NAMALWA (cell line): Measurements from ENCODE around the gene HOOK2.

Experiments
- DNase-seq: peaks from one replicate; pipeline ENCODE4 v3.0.0-alpha.2; 2015; ENCODE audit warnings: low spot score

HOOK2 gene

DNA sequence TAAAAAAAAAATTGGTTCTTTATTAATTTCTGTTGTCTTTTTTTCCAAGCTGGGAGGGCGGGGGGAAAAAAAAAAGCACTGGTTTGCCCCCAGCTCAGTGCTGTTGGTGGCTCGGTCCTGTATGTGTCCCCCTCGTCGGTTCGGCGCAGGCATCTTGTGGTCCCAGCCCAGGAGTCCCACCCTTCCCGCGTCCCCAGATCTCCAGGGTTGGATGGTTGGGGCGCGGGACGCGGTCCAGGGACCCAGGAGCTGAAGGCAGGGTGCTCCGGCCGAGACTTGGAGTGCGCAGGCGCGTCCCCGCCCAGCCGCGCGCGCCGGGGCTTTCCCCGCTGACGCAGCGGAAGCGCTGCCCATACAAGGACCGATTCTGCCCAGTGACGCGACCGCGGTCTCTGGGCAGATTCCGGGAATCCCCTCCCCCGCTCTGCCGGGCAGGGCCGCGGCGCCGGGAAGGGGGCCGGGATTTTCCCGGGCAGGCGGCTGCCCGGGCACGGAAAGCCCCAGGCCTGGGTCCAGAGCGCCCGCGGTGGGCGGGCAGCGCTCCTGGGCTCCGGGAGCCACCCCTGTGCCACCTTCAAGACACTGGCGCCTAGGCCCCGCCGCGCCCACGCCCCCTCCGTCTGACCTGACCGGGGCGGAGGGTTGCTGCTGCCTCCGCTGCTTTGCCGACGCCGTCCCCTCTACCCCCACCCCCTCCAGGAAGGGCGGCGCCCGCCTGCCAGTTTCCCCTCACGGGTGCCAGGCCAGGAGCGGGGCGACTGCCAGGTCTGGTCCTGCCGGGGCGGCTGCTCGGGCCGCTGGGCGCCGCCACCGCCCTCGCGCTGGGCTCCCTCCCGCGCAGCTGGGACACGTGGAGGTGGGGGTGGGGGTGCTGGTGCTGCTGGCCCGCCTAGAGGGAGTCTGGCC lies 18.2 kb upstream of the HOOK2 start:
- DNase-seq = peak; percentile 95

DNA sequence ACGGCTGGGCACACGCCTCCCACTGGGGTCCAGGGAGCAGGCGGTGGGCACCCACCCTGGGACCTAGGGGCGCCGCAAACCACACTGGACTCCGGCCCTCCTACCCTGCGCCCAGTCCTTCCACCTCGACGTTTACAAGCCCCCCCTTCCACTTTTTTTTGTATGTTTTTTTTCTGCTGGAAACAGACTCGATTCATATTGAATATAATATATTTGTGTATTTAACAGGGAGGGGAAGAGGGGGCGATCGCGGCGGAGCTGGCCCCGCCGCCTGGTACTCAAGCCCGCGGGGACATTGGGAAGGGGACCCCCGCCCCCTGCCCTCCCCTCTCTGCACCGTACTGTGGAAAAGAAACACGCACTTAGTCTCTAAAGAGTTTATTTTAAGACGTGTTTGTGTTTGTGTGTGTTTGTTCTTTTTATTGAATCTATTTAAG lies 17.5 kb upstream of the HOOK2 start:
- no peak for DNase-seq

DNA sequence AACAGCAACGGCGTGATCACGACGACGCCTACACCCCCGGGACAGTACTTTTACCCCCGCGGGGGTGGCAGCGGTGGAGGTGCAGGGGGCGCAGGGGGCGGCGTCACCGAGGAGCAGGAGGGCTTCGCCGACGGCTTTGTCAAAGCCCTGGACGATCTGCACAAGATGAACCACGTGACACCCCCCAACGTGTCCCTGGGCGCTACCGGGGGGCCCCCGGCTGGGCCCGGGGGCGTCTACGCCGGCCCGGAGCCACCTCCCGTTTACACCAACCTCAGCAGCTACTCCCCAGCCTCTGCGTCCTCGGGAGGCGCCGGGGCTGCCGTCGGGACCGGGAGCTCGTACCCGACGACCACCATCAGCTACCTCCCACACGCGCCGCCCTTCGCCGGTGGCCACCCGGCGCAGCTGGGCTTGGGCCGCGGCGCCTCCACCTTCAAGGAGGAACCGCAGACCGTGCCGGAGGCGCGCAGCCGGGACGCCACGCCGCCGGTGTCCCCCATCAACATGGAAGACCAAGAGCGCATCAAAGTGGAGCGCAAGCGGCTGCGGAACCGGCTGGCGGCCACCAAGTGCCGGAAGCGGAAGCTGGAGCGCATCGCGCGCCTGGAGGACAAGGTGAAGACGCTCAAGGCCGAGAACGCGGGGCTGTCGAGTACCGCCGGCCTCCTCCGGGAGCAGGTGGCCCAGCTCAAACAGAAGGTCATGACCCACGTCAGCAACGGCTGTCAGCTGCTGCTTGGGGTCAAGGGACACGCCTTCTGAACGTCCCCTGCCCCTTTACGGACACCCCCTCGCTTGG lies 16.9 kb upstream of the HOOK2 start:
- DNase-seq = peak; percentile 90

DNA sequence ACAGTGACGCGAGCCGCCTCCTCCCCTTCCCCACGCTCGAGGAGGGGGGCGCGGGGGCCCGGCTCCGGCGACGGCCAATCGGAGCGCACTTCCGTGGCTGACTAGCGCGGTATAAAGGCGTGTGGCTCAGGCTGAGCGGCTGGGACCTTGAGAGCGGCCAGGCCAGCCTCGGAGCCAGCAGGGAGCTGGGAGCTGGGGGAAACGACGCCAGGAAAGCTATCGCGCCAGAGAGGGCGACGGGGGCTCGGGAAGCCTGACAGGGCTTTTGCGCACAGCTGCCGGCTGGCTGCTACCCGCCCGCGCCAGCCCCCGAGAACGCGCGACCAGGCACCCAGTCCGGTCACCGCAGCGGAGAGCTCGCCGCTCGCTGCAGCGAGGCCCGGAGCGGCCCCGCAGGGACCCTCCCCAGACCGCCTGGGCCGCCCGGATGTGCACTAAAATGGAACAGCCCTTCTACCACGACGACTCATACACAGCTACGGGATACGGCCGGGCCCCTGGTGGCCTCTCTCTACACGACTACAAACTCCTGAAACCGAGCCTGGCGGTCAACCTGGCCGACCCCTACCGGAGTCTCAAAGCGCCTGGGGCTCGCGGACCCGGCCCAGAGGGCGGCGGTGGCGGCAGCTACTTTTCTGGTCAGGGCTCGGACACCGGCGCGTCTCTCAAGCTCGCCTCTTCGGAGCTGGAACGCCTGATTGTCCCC lies 16.1 kb upstream of the HOOK2 start, which contains the start of gene JUNB:
JUNB (plus strand) TSS at position 142 of the 706 bp plus-strand sequence; CDS start at position 428, 286 bp downstream.
- DNase-seq = peak; percentile 96

DNA sequence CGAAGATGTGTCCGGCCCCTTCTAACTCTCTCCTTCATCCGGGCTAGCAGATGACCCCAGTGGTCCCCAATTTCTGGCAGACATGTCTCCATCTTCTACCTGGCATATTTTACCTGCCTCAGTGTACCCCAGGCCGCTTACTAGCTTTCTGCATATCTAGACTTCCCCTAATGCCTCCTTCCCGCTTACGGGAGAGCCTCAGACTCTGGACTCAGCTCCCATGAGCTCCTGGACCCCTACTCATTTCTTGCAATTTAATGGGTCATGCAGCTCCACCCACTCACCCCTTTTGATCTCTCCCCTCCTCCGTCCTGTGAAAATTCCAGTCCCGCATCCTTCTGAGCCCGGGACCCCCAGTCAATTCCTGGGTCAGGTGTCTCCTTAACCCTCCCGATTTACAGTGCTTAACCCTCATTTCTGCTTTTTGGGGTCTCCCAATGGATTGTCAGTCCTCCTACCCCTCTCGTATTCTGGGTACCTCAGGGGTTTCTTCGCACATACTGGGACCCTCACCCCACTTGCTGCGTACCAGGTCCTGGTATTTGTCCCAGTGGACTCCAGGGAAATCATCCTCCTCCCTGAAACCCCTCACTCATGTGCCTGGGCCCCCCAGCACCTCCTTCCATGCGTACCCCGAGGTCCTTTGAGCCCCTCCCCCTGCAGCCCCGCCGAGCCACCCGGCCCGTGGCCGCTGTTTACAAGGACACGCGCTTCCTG lies 15.4 kb upstream of the HOOK2 start:
- no peak for DNase-seq

DNA sequence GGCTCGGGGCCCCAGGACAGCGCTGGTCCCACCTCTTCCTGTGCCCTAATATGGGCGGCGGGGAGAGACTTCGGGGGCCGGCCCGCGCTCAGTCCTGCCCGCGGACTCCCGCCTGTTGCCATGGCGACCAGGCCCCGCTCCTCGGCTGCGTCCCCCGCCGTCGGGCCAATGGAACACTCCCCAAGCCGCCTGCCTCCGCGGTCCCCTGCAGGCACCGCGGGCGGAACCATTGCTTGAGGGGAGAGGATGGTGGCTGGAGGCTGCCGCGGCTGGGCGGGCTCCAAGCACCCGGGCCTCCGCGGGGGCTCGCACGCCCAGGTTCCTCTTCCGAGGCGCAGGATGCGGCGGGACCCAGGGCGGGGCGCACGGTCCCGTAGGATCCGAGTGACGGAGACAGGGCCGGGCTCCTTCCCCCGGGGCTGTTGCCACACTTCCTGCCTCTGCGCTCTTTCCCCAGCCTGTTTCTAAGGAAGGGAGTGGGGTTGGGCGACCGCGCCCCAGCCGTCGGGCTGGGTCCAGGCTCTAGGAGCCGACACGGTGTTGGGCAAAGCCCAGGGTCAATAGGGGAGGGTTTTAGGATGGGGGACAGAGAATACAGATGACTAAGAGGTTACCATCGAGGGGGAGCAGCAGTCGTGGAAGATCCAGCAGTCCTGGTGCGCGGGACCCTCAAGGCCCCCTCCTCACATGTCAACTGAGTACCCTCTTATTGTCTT lies 14.7 kb upstream of the HOOK2 start:
- DNase-seq = peak; percentile 98

DNA sequence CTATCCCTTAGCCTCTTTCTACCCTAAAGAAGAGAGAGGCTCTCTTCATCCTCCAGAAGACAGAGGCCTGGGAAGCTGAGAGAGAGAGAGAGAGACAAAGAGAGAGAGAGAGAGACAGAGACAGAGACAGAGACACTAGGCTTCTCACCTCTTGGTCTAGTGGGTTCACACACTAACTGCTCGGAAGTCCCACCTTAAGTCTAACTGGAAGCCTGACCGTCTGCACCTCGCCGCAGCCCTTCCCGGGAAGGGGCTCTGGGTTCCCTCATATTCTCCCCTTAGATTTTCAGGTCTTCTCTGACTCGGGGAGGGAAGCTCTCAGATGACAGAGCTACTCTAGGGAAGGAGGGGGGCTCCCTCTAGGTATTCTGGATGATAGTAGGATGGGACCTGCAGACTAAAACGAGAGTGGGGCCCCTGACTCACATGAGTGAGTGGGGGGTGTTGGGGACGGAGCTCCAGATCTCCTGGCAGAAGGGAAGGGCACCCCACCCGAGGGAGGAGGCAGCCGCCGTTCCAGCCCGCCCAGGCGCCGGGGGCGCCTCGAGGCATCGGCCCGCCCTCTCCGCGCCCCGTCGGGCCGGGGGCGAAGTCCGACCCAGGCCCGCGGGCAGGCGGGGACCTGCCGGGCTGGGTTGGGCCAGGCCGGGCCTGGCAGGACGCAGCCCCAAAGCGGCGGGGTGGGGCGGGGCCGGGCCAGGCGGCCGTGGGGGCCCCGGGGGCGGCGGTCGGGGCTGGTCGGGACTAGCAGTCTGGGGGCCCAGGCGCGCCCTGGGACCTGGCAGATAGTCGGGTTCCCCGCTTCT lies 13.9 kb upstream of the HOOK2 start:
- DNase-seq = peak; percentile 64

DNA sequence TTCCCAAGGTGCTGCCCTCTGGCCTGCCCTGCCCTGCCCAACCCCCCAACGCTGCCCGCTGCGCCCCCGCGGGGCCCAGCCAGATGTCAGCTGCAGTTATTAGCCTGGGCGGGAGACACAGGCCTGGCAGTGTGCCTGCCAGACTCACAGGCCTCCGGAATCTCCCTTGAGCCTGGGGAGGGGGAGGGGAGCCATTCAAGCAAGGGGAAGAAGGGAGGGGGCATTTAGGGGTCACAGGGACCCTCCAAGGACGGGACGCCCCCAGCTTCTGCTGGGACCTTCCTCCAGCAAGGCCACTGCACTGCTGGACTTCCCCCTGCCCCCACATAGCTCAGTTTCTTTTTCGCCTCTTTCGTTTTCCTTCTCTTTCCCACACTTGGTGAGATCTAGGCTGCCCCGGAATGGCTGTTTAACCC lies 13.3 kb upstream of the HOOK2 start:
- DNase-seq = peak; percentile 78

DNA sequence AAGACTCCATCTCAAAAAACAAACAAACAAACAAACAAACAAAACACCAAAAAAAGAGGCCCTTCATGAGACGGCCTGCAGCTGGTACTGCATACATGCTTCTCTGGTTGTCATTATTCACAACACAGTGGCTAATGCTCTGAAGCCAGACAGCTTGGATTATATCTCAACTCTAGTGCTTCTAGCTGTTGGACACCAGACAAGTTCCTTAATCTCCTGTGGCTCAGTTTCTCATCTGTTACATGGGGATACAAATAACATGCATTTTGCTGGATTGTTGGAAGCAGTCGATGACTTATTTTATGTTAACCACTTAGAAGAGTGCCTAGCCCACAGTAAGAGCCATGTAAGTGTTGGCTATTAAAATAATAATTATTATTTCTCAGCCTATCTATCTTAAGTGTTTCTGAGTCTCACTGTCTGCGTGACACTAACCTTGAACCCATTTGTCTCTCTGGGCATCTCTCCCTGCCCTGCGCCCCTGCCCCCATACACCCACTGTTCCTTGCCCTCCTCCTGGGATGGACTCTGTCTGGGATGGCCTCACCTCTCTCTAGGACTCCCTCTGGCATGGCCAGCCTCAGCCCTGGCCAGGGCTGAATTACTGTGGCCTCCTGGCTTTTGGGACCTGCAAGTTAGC lies 12.8 kb upstream of the HOOK2 start:
- peak; percentile 57 for DNase-seq

DNA sequence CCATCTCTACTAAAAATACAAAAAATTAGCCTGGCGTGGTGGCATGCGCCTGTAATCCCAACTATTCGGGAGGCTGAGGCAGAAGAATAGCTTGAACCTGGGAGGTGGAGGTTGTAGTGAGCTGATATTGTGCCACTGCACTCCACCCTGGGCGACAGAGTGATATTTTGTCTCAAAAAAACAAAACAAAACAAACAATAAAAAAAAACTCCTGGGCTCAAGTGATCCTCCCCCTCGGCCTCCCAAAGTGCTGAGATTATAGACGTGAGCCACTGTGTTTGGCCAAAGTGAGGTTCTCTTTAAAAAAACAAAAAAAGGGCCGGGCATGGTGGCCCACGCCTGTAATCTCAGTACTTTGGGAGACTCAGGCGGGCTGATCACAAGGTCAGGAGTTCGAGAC lies 12.1 kb upstream of the HOOK2 start:
- no peak for DNase-seq

DNA sequence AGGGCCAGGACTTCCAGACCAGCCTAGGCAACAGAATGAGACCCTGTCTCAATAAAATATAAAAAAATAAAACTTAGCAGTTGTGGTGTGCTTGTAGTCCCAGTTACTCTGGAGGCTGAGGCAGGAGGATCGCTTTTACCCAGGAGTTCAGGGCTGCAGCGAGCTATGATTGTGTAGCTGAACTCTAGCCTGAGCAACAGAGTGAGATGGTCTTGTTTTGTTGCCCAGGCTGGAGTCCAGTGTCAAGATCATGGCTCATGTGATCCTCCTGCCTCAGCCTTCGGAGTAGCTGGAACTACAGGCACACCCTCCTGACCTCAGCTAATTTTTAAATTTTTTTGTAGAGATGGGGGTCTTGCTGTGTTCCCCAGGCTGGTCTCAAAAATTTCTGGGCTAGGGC lies 11.6 kb upstream of the HOOK2 start:
- no peak for DNase-seq

DNA sequence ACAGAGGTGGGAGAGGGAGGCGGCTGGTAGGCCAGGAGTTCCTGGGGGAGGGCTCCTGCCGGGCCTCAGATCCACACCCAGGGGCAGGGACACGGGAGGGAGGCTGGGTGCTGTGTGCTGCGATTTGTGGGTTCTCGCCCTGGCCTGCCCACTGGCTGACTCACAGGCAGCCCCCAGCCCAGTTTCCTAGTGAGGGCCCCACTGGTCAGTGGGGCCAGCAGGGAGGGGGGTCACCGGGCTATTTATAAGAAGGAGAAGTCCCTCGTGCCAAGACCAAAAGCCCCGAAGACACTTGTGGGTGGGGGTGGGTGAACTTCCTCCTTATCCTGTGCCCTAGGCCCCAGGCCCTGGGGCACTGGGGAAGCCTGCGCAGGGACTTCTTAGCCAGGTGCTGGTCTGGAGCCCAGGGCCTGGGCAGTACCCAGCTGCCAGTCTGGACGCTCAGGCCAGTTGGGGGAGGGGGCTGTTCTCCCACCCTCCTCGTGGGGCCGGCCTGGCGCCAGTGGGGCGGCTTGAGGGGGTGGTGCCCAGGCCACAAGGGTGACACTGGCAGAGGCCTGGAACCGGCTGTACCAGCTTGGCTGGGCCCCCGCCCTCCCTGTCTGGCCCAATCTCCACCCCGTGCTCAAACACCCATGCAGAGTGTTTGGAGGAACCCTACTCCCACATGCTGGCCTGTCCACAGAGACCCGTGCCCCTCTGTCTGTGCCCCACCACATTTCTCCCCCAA lies 11.0 kb upstream of the HOOK2 start:
- DNase-seq = peak; percentile 54

DNA sequence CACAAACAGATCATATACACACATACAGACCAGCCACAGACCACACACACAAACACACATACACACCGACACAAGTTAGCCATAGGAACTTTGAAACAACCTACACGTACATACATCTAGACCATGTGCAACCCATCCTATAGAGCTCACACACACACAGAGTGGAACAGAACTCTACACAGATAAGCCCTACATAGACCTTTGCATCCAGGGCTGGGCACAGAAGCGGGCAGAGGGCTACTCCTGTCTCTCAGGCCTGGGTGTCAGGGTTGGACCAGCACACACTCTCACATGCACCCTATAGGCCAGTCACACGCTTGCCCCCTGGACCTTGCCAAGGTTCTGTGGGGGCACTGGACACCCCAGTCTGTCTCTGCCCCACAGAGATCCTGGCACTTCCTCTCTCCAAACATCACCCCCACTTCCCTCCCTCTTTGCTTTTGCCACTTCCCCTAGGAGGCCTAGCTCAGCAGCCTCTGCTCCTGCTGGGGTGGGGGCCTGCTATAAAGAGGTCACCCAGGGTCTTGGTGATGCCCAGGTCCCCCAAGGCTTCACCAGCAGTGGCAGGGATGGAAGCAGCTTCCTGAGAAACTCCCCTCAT lies 10.2 kb upstream of the HOOK2 start:
- DNase-seq = no peak

DNA sequence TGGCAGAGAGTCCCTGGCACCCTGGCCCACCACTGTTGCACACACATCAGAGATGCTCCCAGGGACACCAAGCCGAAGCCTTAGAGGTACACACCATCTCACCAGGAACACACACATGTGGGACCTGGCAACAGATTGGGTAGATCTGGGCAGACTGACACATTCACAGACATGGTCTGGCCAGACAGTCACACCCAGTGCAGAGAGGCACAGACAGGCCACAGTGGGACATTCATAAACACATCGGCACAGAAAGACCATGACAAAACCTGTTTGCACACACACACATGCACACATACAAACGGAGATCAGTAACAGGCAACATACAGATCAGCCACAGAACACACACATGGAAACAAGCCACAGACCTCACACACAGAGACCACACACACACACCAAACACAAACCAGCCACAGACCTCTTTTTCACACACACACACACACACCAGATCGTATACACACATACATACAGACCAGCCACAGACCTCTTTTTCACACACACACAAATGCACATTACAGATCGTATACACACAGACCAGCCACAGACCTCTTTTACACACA lies 9.6 kb upstream of the HOOK2 start:
- DNase-seq = no peak

DNA sequence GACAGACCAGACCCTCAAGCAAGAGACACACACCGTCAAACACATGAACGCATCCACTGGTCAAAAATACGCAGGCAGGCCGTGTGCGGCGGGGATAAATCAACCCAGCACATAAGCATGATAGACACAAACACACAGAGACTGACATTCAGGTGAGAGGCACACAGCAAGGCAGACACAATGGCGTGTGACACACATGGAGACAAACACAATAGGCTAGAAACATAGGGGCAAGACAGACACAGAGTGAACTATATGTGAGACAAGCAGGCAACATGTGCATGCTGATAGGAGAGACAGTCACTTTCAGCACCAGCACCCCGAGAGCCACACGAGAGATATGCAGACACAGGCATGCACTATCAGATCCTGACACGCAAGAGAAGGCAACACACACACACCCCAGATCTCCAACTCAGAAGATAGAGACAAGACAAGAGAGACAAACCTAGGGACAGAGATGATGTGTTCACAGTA lies 9.1 kb upstream of the HOOK2 start:
- peak; percentile 56 for DNase-seq

DNA sequence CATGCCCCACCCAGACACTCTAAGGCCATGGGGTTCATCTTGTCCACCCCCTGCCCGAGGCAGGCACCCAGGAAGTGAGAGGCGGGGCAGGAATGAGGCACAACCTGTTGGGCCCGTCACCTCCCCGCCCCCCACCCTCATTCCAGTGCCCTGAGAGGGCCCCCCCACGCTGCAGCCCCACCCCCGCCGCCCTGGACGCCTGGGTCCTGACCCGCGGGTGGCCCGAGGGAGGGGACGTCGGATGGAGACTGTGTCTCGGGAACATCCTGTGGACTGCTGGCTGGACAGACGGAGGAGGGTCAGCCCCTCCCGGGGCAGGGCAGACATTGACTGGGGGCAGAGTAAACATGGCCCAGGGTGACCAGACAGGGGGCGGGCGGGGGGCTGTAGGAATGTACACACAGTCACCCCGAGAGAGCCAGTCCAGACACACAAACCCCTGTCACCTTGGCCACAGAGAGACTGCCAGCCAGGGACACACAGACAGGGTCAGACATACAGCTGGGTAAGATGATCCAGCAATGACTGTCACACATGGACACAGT lies 8.6 kb upstream of the HOOK2 start:
- DNase-seq = no peak

DNA sequence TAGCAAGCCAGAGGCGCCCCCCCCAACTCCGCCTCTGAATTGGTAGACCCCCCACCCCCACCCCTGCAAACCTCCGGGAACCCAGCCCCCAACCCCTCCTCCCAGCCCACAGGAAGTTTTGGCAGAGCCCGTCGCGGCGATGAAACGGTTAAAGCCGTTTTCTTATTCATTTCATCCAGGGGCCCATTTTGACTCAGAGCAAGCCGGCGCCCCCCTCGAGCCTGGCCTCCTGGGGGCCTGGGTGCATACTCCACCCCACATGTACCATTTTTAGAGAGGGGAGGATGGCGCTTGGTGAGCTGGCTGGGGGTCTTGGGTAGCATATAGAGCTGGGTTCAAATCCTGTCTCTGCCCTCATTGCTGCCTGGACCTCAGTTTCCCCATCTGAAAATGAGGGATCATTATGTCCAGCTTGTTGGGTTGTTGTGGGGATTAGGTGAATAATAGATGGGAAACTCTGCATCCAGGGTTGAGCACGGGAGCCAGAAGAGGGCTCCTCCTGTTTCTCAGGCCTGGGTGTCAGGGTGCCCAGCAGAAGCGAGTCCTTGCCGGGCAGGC lies 8.0 kb upstream of the HOOK2 start:
- no peak for DNase-seq
